Measurements from ENCODE around the gene OSBPL9.

DNA sequence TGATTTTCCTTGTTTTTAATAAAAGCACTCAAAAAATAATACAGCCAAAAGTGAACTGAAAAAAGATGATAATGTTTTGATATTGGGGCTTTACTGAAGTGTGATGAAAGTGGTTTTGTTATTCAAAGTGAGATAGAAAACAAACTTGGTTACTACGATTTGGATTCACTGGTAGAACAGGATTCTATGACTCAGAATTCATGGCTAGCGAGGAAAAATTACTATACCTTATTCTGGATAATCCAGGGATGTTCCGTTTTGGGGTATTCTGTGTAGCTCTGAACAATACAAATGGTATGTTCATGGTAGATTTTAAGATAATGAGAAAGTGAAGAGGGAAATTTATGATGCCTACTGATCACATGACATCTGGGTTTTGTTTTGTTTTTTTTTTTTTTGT is 144.0 kb downstream of the OSBPL9 start:
- no peak for TF ChIP-seq FOXM1 (IDR thresholded peaks at IDR 0.05; ENCODE audit: borderline replicate concordance)
- no peak for TF ChIP-seq NFRKB (IDR thresholded peaks at IDR 0.05)
- TF ChIP-seq, protein P1, sequence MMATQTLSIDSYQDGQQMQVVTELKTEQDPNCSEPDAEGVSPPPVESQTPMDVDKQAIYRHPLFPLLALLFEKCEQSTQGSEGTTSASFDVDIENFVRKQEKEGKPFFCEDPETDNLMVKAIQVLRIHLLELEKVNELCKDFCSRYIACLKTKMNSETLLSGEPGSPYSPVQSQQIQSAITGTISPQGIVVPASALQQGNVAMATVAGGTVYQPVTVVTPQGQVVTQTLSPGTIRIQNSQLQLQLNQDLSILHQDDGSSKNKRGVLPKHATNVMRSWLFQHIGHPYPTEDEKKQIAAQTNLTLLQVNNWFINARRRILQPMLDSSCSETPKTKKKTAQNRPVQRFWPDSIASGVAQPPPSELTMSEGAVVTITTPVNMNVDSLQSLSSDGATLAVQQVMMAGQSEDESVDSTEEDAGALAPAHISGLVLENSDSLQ (IDR thresholded peaks at IDR 0.05), result no peak
